MM.1S (cell line): ENCODE results near the gene ASB10.

Source experiments
- DNase-seq: peaks from one replicate; pipeline ENCODE4 v3.0.0-alpha.2; 2015
- H2AFZ ChIP-seq: fragments of 300-600 bp; sonication (generic); 2 replicates; pipeline ENCODE4 v1.6.0; 2016; ENCODE audit warnings: antibody characterized with exemption, low read length
- H3F3A ChIP-seq: fragments of 300-600 bp; sonication (generic); 2 replicates; pipeline ENCODE4 v1.6.1; 2016; ENCODE audit warnings: mild to moderate bottlenecking, antibody characterized with exemption, low read length, moderate library complexity, mixed read lengths; ENCODE audit not compliant: insufficient read depth
- H3K27ac ChIP-seq: fragments of 300-600 bp; sonication (generic); 2 replicates; pipeline ENCODE4 v1.5.1; 2016; ENCODE audit warnings: mild to moderate bottlenecking, low read length
- H3K27me3 ChIP-seq: fragments of 300-600 bp; sonication (generic); replicated peaks from 2 replicates; pipeline ENCODE4 v1.6.0; 2016; ENCODE audit warnings: low read length; ENCODE audit not compliant: insufficient read depth
- H3K36me3 ChIP-seq: fragments of 300-600 bp; sonication (generic); replicated peaks from 2 replicates; pipeline ENCODE4 v1.6.1; 2016; ENCODE audit warnings: mild to moderate bottlenecking, low read length, mixed read lengths; ENCODE audit not compliant: insufficient read depth
- H3K4me1 ChIP-seq: fragments of 300-600 bp; sonication (generic); 2 replicates; pipeline ENCODE4 v1.6.1; 2016; ENCODE audit warnings: low read length, mixed read lengths
- H3K4me2 ChIP-seq: fragments of 300-600 bp; sonication (generic); 2 replicates; pipeline ENCODE4 v1.6.0; 2016; ENCODE audit warnings: low read depth, low read length
- H3K4me3 ChIP-seq: fragments of 300-600 bp; sonication (generic); 2 replicates; pipeline ENCODE4 v1.5.1; 2016; ENCODE audit warnings: low read length, mixed read lengths
- H3K79me2 ChIP-seq: fragments of 300-600 bp; sonication (generic); 2 replicates; pipeline ENCODE4 v1.6.1; 2016; ENCODE audit warnings: mixed run types, low read length, mixed read lengths
- H3K9ac ChIP-seq: fragments of 300-600 bp; sonication (generic); 2 replicates; pipeline ENCODE4 v1.6.1; 2016; ENCODE audit warnings: low read length, mixed read lengths
- H3K9me2 ChIP-seq: fragments of 300-600 bp; sonication (generic); replicated peaks from 2 replicates; pipeline ENCODE4 v1.6.1; 2016; ENCODE audit warnings: mild to moderate bottlenecking, low read length, mixed read lengths; ENCODE audit not compliant: insufficient read depth
- H3K9me3 ChIP-seq: fragments of 300-600 bp; sonication (generic); replicated peaks from 2 replicates; pipeline ENCODE4 v1.6.1; 2016; ENCODE audit warnings: mild to moderate bottlenecking, low read length, mixed read lengths; ENCODE audit not compliant: insufficient read depth
- H4K20me1 ChIP-seq: fragments of 300-600 bp; sonication (generic); 2 replicates; pipeline ENCODE4 v1.6.1; 2016; ENCODE audit warnings: mild to moderate bottlenecking, low read length, moderate library complexity, mixed read lengths; ENCODE audit not compliant: insufficient read depth
- EZH2 ChIP-seq: fragments of 300-600 bp; sonication (generic); optimal IDR thresholded peaks from 2 replicates; pipeline ENCODE3; 2017; ENCODE audit warnings: low read depth, mild to moderate bottlenecking, antibody characterized with exemption, low read length, mixed read lengths
- EZH2phosphoT487 ChIP-seq: fragments of 300-600 bp; sonication (generic); IDR thresholded peaks from 2 replicates; pipeline ENCODE4 v1.6.1; 2018; ENCODE audit warnings: antibody characterized with exemption, low read length
- TF ChIP-seq, protein P1 (sequence below): fragments of 300-600 bp; sonication (generic); IDR thresholded peaks from 2 replicates; pipeline ENCODE4 v1.5.1; 2016; ENCODE audit warnings: antibody characterized with exemption, low read length, mixed read lengths

Gene ASB10

DNA sequence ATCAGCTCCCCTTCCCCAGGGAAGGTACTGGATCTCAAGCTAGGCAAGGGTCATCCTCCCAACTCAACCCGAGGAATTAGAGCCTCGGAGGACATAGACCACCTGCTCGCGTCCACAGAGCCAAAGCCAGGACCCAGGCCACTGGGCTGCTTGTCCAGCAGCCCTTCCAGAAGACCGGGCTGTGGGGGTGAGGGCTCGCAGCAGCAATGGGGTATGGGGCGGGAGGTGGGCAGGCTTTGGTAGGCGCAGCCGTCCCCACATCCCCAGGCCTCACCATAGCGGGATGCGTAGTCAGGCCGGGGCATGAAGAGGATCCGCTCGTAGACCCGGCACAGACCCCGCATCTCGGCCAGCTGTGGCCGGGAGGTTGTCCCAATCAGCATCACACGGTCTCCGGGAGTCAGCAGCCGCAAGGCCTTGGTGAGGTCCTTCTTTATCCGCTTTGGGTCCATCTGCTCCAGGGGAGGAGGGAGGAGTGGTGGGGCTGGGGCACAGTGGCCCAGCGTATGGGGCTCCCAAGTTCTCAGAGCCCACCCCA, 5.0 kb upstream of the ASB10 start:
- no peak overlapping the region for H3K4me2 ChIP-seq
- TF ChIP-seq, protein P1, sequence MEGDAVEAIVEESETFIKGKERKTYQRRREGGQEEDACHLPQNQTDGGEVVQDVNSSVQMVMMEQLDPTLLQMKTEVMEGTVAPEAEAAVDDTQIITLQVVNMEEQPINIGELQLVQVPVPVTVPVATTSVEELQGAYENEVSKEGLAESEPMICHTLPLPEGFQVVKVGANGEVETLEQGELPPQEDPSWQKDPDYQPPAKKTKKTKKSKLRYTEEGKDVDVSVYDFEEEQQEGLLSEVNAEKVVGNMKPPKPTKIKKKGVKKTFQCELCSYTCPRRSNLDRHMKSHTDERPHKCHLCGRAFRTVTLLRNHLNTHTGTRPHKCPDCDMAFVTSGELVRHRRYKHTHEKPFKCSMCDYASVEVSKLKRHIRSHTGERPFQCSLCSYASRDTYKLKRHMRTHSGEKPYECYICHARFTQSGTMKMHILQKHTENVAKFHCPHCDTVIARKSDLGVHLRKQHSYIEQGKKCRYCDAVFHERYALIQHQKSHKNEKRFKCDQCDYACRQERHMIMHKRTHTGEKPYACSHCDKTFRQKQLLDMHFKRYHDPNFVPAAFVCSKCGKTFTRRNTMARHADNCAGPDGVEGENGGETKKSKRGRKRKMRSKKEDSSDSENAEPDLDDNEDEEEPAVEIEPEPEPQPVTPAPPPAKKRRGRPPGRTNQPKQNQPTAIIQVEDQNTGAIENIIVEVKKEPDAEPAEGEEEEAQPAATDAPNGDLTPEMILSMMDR: no peak
- TF ChIP-seq EZH2 (no peak), EZH2phosphoT487 (no peak)
- H3K27me3 ChIP-seq: peaks cover 100% of the 10 kb centered on the region

GRCh38 chr7:151191544-151191943, 4.5 kb upstream of the ASB10 start:
- Histone ChIP-seq H3K4me2 (no peak overlapping the region), H3F3A (no peaks in the 10 kb centered on the region), H3K9me2 (no peaks in the 10 kb centered on the region), H3K4me3 (no peak overlapping the region), H3K36me3 (no peaks in the 10 kb centered on the region), H3K27ac (no peak overlapping the region), H3K79me2 (no peaks in the 10 kb centered on the region), H3K27me3 (peaks cover 100% of the 10 kb centered on the region), H3K4me1 (no peaks in the 10 kb centered on the region), H3K9me3 (no peaks in the 10 kb centered on the region), H2AFZ (no peak overlapping the region), H4K20me1 (no peaks in the 10 kb centered on the region), H3K9ac (no peak overlapping the region)
- no peak for DNase-seq
- TF ChIP-seq EZH2phosphoT487: no peak
- no peak for TF ChIP-seq EZH2
- TF ChIP-seq, protein P1: no peak

More for the DNA sequence above, 5.0 kb upstream of the ASB10 start:
- Histone ChIP-seq H3K9me2 (no peaks in the 10 kb centered on the region), H2AFZ (no peak overlapping the region), H3F3A (no peaks in the 10 kb centered on the region), H3K9ac (no peak overlapping the region), H3K27ac (no peak overlapping the region), H3K4me3 (no peak overlapping the region), H3K36me3 (no peaks in the 10 kb centered on the region), H3K4me1 (no peaks in the 10 kb centered on the region), H3K79me2 (no peaks in the 10 kb centered on the region), H3K9me3 (no peaks in the 10 kb centered on the region), H4K20me1 (no peaks in the 10 kb centered on the region)
- no peak for DNase-seq

DNA sequence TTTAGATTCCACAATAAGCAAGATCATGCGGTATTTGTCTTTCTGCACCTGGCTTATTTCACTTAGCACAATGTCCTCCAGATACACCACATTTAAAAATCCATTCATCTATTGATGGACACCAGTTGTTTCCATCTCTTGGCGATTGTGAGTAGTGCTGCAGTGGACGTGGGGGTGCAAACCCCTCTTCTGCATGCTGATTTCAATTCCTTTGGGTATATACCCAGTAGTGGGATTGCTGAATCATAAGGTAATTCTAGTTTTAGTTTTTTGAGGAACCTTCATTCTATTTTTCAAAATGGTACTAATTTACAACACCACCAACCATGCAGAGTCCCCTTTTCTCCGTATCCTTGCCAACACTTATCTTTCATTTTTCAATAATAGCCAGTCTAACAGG, 2.0 kb upstream of the ASB10 start:
- H3K4me3 ChIP-seq: no peak overlapping the region
- no peaks in the 10 kb centered on the region for H3K36me3 ChIP-seq
- TF ChIP-seq, protein P1: no peak
- no peak for TF ChIP-seq EZH2phosphoT487
- TF ChIP-seq EZH2: no peak
- H3K9me2 ChIP-seq: no peaks in the 10 kb centered on the region
- H3K4me2 ChIP-seq: no peak overlapping the region
- no peak overlapping the region for H2AFZ ChIP-seq
- DNase-seq: no peak
- H3K27me3 ChIP-seq: peaks cover 89% of the 10 kb centered on the region
- no peaks in the 10 kb centered on the region for H3K9me3 ChIP-seq
- H4K20me1 ChIP-seq: no peaks in the 10 kb centered on the region
- no peak overlapping the region for H3K9ac ChIP-seq
- no peak overlapping the region for H3K27ac ChIP-seq
- no peaks in the 10 kb centered on the region for H3K79me2 ChIP-seq
- no peaks in the 10 kb centered on the region for H3K4me1 ChIP-seq
- no peaks in the 10 kb centered on the region for H3F3A ChIP-seq

DNA sequence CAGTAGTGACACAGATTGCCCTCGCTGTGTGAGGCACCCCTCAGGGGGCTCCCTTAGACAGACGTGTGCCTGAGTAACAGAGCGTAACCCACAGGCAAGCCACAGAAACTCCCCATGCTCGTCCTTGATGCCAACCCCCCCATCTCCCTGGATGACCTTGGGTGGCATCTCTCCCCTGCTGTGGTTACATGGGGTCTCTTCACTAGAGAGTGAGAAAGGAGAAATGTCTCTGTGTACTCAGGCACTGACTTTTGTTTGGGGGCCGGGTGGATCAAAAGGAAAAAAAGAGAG, 1.1 kb upstream of the ASB10 start:
- Histone ChIP-seq H3K9ac (no peak overlapping the region), H3K9me2 (no peaks in the 10 kb centered on the region), H3K4me3 (no peak overlapping the region), H2AFZ (no peak overlapping the region), H3F3A (no peaks in the 10 kb centered on the region), H3K27me3 (peaks cover 87% of the 10 kb centered on the region), H3K36me3 (no peaks in the 10 kb centered on the region), H3K27ac (no peak overlapping the region), H3K79me2 (no peaks in the 10 kb centered on the region), H3K4me1 (no peaks in the 10 kb centered on the region), H3K9me3 (no peaks in the 10 kb centered on the region), H4K20me1 (no peaks in the 10 kb centered on the region), H3K4me2 (no peak overlapping the region)
- TF ChIP-seq EZH2phosphoT487: no peak
- TF ChIP-seq, protein P1: no peak
- TF ChIP-seq EZH2: no peak
- no peak for DNase-seq
